PC-3 (cell line): Measurements from ENCODE around the gene ESYT3.

Source experiments
- CTCF ChIP-seq: fragments of 300-600 bp; sonication (generic); conservative IDR thresholded peaks from 2 replicates; pipeline ENCODE4 v1.5.1; 2017; ENCODE audit warnings: antibody characterized with exemption, low read depth, mild to moderate bottlenecking, low read length
- EZH2 ChIP-seq: fragments of 300-600 bp; sonication (generic); IDR thresholded peaks from one replicate; pipeline ENCODE4 v1.6.1; 2017; ENCODE audit warnings: antibody characterized with exemption, mild to moderate bottlenecking, low read length; ENCODE audit not compliant: unreplicated experiment
- EZH2phosphoT487 ChIP-seq: fragments of 300-600 bp; sonication (generic); IDR thresholded peaks from 2 replicates; pipeline ENCODE4 v1.6.1; 2018; ENCODE audit warnings: mild to moderate bottlenecking, antibody characterized with exemption, low read length, borderline replicate concordance

GRCh38 chr3:138434875-138435772, 708 bp downstream of the ESYT3 start:
- TF ChIP-seq EZH2phosphoT487 (no peak), CTCF (no peak), EZH2 (no peak)
